Mucosa of descending colon (tissue), 3 donors: ENCODE measurements around the gene REXO1. TPM values are rescaled to one million over a fixed set of nuclear protein-coding genes. Genes with fewer than 3 reads are reported as not detected.
A peak's percentile ranks its signal among the peaks of the same experiment; 100 is the strongest.

Experiments used
- ATAC-seq: fragments of 200-7000 bp; cut with Tn5 transposase; one replicate; pipeline ENCODE4 v1.9.1; 2020; ENCODE audit warnings: mild to moderate bottlenecking, moderate library complexity
- DNase-seq, 3 donors: peaks; one replicate each; pipeline ENCODE4 v3.0.0-alpha.2; 2020
- H3K36me3 ChIP-seq: fragments of 200-600 bp; one replicate; pipeline ENCODE4 v1.8.0; 2021; ENCODE audit warnings: low read depth, mild to moderate bottlenecking
- H3K4me1 ChIP-seq: fragments of 200-600 bp; one replicate; pipeline ENCODE4 v1.8.0; 2021; ENCODE audit warnings: low read depth, mild to moderate bottlenecking
- H3K4me3 ChIP-seq: fragments of 200-600 bp; one replicate; pipeline ENCODE4 v1.8.0; 2021; ENCODE audit warnings: mild to moderate bottlenecking
- H3K9me3 ChIP-seq: fragments of 200-600 bp; one replicate; pipeline ENCODE4 v1.8.0; 2021; ENCODE audit warnings: mild to moderate bottlenecking
- intact Hi-C, 2 donors: fragments of 100-400 bp; cut with DNase I in 1 of 2; cut with micrococcal nuclease in 1 of 2; formaldehyde crosslinking; loops; one replicate each; pipeline versions ENCODE4 v1.11.0 to v1.11.1; 2022; cut with DNase I, micrococcal nuclease
- total RNA-seq, 3 donors: library from RNA; stranded (reverse); fragmentation: NEBNext Ultra II Directional in 2 of 3; extraction: Animal tissue kit (Norgen Biotek cat#: 25700) in 2 of 3; gene quantifications; one replicate each; pipeline versions ENCODE4 v1.2.1 to v1.2.4, GENCODE V29; 2021 to 2023
- TF ChIP-seq, protein P1 (sequence below): fragments of 200-600 bp; IDR thresholded peaks from one replicate; pipeline ENCODE4 v1.8.0; 2022; ENCODE audit warnings: antibody characterized with exemption, mild to moderate bottlenecking
- donor health status: DM: no; HTN: no; CAD: no; lungs with moderate emphysema.
- donor health status: DM: no; HTN: no; CAD: no.
- donor health status: DM: no; HTN: yes; CAD: no.

Gene REXO1
- total RNA-seq, 3 donors from 2014 or later: 45.4 to 54.3 (median 50.2) TPM

DNA sequence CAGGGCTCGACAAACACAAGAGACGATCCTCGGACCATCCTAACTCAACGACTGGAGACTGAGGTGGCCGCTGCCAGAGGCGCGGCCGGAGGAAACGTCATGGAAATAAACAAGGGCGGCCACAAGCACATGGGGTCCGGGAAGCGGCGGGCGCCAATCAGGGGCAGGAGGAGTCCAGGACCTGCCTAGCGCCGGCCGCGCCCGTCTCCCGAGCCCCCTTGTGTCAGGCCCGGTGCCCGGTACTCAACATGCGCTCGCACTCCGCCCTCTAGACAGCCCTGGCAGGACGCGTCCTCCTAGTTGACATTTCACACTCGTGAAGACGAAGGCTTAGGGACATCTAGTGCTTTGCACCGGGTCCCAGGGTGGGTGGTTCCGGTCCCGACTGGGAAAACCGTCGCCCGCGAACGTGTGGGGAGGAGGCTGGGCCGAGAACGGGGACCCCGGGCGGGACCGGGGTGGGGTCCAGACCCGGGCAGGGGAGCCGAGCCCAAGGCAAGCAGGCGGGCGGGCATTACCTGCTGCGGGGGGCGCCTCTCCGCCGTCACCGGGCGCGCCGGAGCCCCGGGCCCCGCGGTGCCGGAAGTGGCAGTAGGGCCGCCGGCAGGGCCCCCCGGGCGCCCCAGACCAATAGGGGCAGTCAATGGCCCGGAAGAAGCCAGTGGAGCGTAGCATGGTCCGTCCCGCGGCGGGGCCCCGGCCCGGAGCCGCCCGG lies 442 bp downstream of the REXO1 start:
- Histone ChIP-seq H3K4me3 (peak overlapping the region; percentile 100), H3K9me3 (no peaks in the 10 kb centered on the region), H3K4me1 (peaks cover 49% of the 10 kb centered on the region), H3K36me3 (no peaks in the 10 kb centered on the region)
- ATAC-seq: peak; percentile 29
- TF ChIP-seq, protein P1, sequence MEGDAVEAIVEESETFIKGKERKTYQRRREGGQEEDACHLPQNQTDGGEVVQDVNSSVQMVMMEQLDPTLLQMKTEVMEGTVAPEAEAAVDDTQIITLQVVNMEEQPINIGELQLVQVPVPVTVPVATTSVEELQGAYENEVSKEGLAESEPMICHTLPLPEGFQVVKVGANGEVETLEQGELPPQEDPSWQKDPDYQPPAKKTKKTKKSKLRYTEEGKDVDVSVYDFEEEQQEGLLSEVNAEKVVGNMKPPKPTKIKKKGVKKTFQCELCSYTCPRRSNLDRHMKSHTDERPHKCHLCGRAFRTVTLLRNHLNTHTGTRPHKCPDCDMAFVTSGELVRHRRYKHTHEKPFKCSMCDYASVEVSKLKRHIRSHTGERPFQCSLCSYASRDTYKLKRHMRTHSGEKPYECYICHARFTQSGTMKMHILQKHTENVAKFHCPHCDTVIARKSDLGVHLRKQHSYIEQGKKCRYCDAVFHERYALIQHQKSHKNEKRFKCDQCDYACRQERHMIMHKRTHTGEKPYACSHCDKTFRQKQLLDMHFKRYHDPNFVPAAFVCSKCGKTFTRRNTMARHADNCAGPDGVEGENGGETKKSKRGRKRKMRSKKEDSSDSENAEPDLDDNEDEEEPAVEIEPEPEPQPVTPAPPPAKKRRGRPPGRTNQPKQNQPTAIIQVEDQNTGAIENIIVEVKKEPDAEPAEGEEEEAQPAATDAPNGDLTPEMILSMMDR: no peak
- intact Hi-C loops: no loop called here
- DNase-seq: peak in 2 of 3 donors; percentile 70 to 84

DNA sequence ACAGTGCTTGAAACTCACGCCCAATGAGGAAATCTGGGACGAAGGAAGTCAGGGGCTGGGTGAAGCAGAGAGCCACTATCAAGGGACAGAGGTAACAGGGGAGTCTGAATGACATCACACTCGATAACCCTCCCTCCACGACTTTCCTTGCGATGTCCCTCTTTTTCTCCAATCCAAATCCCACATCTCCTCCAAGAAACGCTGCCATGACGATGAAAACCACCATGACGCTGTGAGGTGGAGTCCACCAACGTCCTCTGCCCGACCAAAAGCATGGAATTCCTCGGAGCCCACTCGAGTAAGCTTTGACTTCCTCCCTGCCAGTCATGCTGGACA lies 967 bp downstream of the REXO1 start:
- no peaks in the 10 kb centered on the region for H3K36me3 ChIP-seq
- intact Hi-C loops: no loop called here
- no peak for ATAC-seq
- DNase-seq: no peak
- peak overlapping the region; percentile 100 for H3K4me3 ChIP-seq
- TF ChIP-seq, protein P1: no peak
- peaks cover 43% of the 10 kb centered on the region for H3K4me1 ChIP-seq
- no peaks in the 10 kb centered on the region for H3K9me3 ChIP-seq

GRCh38 chr19:1846517-1847204 lies 1.6 kb downstream of the REXO1 start:
- no peaks in the 10 kb centered on the region for H3K36me3 ChIP-seq
- ATAC-seq (no peak), DNase-seq (peak in 1 of 3 donors; percentile 32)
- H3K4me3 ChIP-seq: no peak overlapping the region
- H3K9me3 ChIP-seq: no peaks in the 10 kb centered on the region
- peaks cover 42% of the 10 kb centered on the region for H3K4me1 ChIP-seq
- TF ChIP-seq, protein P1: no peak
- intact Hi-C loops: no loop called here

GRCh38 chr19:1845642-1846041 lies 2.6 kb downstream of the REXO1 start:
- Histone ChIP-seq H3K9me3 (no peaks in the 10 kb centered on the region), H3K4me3 (no peak overlapping the region), H3K36me3 (no peaks in the 10 kb centered on the region), H3K4me1 (peaks cover 53% of the 10 kb centered on the region)
- intact Hi-C loops: no loop called here
- peak in 1 of 3 donors; percentile 26 for DNase-seq
- ATAC-seq: no peak
- TF ChIP-seq, protein P1: no peak

- Histone ChIP-seq H3K4me1 (peaks cover 58% of the 10 kb centered on the region), H3K4me3 (no peak overlapping the region), H3K36me3 (no peaks in the 10 kb centered on the region), H3K9me3 (no peaks in the 10 kb centered on the region)
- intact Hi-C loops: no loop called here
- ATAC-seq (no peak), DNase-seq (no peak)
- TF ChIP-seq, protein P1: no peak
Measured at GRCh38 chr19:1845125-1845515, 3.2 kb downstream of the REXO1 start.
